Epithelial cell of esophagus (primary cell): Measurements from ENCODE around the gene SAFB2.
A peak's percentile ranks its signal among the peaks of the same experiment; 100 is the strongest.

Experiments used
- DNase-seq: peaks from one replicate; pipeline ENCODE4 v3.0.0; 2010; ENCODE audit warnings: low read depth
- H3K4me3 ChIP-seq: 2 replicates; pipeline ENCODE4 v1.5.1; 2011; ENCODE audit warnings: mild to moderate bottlenecking, low read length, control low read depth
- TF ChIP-seq, protein P1 (sequence below): IDR thresholded peaks from 2 replicates; pipeline ENCODE4 v1.5.1; 2011; ENCODE audit warnings: low read depth, mild to moderate bottlenecking, low read length, control low read depth, inconsistent platforms; ENCODE audit not compliant: insufficient read depth; ENCODE audit errors: missing control alignments

The SAFB2 gene

GRCh38 chr19:5575590-5575989 is 47.0 kb downstream of the SAFB2 start:
- no peak for DNase-seq
- TF ChIP-seq, protein P1, sequence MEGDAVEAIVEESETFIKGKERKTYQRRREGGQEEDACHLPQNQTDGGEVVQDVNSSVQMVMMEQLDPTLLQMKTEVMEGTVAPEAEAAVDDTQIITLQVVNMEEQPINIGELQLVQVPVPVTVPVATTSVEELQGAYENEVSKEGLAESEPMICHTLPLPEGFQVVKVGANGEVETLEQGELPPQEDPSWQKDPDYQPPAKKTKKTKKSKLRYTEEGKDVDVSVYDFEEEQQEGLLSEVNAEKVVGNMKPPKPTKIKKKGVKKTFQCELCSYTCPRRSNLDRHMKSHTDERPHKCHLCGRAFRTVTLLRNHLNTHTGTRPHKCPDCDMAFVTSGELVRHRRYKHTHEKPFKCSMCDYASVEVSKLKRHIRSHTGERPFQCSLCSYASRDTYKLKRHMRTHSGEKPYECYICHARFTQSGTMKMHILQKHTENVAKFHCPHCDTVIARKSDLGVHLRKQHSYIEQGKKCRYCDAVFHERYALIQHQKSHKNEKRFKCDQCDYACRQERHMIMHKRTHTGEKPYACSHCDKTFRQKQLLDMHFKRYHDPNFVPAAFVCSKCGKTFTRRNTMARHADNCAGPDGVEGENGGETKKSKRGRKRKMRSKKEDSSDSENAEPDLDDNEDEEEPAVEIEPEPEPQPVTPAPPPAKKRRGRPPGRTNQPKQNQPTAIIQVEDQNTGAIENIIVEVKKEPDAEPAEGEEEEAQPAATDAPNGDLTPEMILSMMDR, result no peak
- no peak overlapping the region for H3K4me3 ChIP-seq

DNA sequence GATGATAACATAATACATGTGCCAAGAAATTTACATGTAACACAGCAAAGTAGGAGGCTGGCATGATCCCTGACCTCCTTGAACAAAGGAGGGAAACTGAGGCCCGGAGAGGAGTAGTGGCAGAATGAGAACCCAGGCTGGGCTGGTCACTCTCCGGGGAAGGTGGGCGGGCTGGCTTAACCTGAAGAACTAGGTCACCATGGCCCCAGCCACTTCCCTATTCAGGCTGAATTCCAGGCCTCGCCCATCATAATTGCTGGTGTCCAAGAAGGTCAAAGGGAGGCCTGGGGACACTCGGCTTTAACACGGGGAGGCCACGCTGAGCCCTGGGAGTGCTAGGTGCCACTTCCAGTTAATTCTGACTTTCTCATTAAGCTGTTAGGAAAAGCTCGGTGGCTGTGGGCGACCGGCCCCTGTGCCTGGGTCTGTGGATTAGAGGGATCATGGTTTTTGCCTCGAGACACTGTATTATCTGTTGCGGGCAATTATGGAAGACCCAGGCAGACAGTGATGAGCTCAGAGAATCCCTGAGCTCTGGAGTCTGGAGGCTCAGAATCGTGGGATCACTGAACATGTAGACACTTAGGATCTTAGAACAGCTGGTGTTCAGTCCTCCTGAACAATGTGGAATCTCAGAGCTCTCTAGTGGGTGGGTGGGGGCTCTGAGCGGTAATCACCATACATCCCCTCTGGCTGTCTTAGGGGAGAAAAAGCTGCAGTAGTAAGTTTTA is 49.9 kb downstream of the SAFB2 start:
- TF ChIP-seq, protein P1, result no peak
- no peak for DNase-seq
- no peak overlapping the region for H3K4me3 ChIP-seq

DNA sequence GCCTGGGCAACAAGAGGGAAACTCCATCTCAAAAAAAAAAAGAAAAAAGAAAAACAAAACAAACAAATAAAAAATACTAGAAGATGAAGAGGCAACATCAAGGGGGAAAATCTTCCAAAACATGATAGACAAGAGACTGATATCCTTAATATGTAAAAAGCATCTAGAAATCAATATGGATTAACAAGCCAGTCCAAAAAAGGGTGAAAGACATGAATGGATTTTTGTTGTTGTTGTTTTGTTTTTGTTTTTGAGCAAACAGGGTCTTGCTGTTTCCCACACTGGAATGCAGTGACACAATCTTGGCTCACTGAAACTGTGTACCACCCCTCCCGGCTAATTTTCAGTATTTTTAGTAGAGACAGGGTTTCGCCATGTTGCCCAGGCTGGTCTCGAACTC is 50.8 kb downstream of the SAFB2 start:
- DNase-seq, result no peak
- H3K4me3 ChIP-seq, result no peak overlapping the region
- TF ChIP-seq, protein P1, result no peak

DNA sequence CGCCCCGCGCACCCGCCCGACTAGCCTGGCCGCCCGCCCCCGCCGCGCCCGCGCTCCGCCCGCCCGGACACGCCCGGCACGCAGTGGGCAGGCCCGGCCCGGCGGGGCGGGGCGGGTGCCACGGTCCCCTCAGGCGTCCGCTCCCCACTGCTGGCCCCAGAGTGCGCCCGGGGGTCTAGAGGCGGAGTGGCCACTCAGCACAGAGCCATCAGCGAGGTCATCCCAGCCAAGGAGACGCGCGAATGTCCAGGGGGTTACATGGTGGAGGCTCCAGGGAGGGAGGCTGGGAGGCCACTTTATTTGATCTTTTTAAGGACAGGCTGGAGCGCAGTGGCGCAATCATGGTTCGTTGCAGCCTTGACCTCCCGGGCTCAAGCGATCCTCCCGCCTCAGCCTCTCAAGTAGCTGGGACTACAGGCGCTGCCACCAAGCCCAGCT is 54.6 kb downstream of the SAFB2 start:
- TF ChIP-seq, protein P1, result no peak
- DNase-seq, result peak; percentile 52
- H3K4me3 ChIP-seq, result peak overlapping the region; percentile 58

GRCh38 chr19:5567360-5567969 is 55.1 kb downstream of the SAFB2 start, which contains the start of gene TINCR:
TSS of gene TINCR (minus strand) at chr19:5567953.
- DNase-seq, result no peak
- H3K4me3 ChIP-seq, result peak within 1 kb of the TSS; percentile 58

GRCh38 chr19:5564930-5565329 is 57.6 kb downstream of the SAFB2 start:
- TF ChIP-seq, protein P1, result no peak
- no peak overlapping the region for H3K4me3 ChIP-seq
- DNase-seq, result no peak

More at GRCh38 chr19:5567360-5567969, 55.1 kb downstream of the SAFB2 start, which contains the start of gene TINCR:
- TF ChIP-seq, protein P1, result peak; percentile 29
